Activated naive CD4-positive, alpha-beta T cell treated with anti-CD3 and anti-CD28 coated beads, Interleukin-2, amount 50 U/mL, for 16 hours (primary cell): ENCODE measurements around the gene GABRG2.

Experiments used
- DNase-seq: peaks from one replicate; pipeline ENCODE4 v3.0.0-alpha.2; 2020

GABRG2 gene

DNA sequence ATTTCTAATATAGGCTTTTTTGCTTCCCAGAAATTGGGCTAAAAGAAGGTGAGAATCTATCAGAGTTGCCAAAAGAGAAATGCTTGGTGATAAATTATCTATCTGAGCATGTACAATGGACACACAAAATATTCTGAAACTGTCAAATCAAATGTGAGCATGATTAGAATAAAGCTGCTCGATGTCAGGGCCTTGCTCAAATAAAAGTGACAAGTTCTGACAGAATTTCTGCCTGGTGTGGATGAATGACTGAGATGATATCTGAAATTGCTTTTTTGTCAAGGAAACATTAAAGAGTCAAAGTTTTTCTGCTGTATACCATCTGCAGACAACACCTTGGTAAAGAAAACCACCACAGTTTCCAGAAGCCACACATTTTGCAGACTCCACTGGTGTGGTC, 128.8 kb downstream of the GABRG2 start:
- DNase-seq, result no peak

DNA sequence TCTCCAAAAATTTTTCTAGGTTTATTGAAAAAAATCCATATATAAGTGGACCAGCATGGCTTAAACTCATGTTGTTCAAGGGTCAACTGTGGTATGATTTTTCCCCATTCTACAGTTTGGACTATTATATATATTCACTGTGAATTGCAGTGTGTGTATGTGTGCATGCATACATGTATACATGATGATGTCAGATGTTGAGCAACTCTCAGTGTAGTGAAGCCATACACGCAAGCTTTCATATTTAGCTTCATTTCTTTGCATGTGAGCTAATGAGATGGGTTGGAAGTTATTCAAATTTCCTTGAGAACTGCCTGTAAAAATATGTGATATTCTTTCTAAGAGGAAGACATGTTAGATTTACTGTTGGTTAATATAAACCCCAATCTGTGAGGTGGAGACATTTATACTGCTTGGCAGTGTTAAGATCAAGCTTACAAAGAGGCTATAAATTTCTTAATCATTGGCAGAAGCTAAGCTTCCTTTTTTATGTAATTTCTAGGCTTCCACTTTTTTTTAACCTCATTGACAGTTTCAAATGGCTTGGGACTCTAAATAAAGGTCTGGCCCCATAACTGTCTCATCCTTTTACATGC, 134.8 kb downstream of the GABRG2 start:
- DNase-seq, result no peak
